HG02678 (cell line): ENCODE data around the gene KIAA1191.
"Not testable (repeated sequence)": the region's sequence is repeated elsewhere in the genome, so short reads cannot be mapped to it uniquely, and the experiment has no call there.

ENCODE experiments used
- ATAC-seq: cut with Tn5 transposase; IDR thresholded peaks from one replicate; pipeline ENCODE4 v1.9.1; 2021; ENCODE audit warnings: mild to moderate bottlenecking, moderate library complexity; ENCODE audit not compliant: unreplicated experiment

KIAA1191 gene, protein sequence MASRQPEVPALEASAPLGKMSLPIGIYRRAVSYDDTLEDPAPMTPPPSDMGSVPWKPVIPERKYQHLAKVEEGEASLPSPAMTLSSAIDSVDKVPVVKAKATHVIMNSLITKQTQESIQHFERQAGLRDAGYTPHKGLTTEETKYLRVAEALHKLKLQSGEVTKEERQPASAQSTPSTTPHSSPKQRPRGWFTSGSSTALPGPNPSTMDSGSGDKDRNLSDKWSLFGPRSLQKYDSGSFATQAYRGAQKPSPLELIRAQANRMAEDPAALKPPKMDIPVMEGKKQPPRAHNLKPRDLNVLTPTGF

DNA sequence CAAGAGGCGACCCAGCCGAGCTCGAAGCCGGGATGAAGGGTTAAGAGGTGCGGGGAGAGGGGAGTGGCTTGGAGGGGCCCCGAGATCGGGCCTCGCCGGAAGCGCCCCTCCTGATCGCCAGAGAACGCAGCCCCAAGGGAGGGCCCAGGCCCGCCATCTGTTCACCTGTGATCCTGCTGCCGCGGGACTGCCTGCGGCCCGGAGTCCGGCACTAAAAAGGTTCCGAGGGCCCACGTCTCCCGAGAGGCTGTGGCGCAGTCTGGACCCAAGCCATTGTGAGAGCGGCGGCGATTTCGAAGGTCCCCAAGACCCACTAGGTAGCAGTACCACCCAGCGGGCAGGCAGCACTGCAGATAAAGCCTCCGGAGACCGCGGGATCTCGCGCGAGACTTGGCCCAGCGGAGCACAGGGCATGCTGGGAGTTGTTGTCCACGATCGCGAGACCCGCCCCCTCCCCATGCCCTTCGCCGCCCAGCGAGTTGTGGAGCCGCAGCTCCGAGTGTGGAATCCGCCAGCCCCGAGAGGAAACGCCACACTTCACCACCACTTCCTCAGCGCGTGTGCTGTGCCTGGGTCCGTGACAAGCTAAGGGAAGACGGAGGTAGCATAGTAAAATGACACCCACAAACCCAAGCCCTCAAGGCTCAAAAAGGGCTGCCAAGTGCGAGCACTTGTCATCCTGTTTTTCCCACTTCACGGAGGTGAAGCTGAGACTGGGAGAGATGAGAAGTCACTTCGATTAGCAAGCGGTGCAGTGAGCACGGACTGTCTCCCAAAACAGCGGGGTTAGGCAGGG, at the start of gene KIAA1191:
Gene KIAA1191, minus strand, starts transcription at position 328 of the 796 bp plus-strand sequence. CDS start 2,256 bp downstream, outside the sequence.
- ATAC-seq: peak; percentile 84

DNA sequence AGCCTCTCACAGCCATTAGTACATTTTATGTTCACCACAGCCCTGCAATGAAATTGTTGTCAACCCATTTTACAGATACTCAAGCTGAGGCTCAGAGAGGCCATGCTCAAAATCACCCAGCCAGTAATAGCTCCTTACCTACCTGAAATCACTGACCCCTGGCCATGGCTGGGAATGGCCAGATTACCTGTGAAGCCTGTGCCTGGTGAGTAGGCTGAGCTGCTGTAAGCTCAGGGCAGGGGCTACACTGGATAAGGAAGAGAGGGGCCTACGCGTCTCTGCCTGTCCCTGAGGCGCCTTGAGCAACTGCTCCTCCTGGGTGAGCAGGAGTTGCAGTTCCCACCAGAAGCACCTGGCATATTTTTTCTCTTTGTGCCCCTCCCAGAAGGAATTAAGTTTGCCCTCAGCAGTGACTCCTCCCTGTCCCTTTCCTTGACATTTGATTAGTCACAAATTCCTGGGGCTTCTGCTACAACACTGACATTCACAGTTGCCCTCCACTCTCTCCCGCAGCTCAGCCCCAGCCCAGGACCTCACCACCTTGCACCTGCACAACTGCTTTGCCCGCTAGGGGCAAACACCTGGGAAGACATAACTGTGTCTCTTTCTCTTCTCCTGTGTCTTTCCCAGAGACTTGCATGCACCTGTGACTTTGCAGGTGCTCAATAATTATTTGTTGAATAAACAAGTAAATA, 49.1 kb upstream of the KIAA1191 start:
- ATAC-seq: no peak

DNA sequence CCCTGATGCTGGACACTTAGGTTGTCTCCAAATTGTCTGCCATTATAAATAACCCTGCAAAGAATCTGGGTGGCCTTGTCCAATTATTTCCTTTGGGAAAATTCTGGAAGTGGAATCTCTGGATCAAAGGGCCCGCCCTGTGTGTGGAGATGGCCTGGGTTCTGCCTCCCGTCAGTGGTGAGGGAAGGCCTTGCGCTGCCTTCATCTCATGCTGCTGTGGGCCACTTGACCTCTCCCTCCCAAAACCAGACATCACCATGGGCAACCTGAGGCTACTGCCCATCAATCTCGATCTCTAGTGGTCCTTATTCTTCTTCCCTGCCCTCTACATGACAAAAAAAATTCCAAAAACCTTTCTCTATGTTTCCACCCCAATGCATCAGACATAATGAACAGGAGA, 48.2 kb upstream of the KIAA1191 start:
- no peak for ATAC-seq

DNA sequence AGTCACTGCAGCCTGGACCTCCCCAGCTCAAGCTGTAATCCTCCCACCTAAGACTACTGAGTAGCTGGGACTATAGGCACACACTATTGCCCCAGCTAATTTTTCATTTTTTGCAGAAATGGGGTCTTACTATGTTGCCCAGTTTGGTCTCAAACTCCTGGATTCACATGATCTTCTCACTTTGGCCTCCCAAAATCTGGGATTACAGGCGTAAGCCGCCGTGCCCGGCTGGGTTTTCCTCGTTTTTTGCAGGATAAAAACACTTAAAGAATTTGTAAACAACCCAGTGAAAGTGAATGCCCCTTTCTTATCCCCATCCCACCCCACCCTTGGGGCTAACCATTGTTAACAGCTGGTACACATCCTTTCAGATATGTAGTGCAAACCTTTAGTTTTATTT, 47.0 kb upstream of the KIAA1191 start:
- ATAC-seq: no peak

DNA sequence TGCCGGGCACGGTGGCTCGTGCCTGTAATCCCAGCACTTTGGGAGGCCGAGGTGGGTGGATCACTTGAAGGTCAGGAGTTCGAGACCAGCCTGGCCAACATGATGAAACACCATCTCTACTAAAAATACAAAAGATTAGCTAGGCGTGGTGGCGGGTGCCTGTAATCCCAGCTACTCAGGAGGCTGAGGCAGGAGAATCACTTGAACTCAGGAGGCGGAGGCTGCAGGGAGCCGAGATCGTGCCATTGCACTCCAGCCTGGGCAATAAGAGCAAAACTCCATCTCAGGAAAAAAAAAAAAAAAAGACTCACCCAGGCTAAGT, 46.6 kb upstream of the KIAA1191 start:
- not testable (repeated sequence) for ATAC-seq

DNA sequence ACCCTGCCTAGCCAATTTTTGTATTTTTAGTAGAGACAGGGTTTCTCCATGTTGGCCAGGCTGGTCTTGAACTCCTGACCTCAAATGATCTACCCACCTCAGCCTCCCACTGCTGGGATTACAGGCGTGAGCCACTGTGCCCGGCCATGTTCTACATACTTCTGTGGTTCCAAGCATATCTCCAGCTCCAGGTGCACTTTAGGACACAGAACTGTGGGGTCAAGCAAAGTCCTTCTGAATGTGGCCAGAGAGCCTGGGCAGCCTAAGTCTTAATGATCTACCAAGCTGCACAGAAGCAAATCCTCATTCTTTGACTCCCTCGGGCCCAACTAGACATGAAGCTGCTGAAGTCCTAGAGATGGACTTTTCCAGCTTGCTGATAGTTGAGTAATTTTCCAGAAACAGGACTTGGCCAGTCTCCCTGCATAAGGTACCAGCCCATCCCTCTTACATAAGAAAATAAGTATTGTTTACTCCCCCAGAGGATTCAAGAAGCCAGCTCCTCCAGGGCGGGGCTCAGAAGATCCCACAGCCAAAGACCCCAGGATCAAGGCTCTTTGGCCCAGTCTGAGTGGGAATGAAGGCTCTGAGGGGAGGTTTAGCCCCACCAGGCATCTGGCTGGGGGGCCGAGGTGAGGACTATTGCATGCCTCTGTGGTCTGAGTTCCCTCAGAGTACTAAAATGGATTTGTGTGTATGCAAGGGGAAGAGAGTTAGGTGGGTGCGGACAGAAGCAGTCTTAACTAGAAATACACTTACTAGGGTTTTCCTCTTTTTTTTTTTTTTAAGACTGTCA, 46.1 kb upstream of the KIAA1191 start:
- ATAC-seq: no peak

DNA sequence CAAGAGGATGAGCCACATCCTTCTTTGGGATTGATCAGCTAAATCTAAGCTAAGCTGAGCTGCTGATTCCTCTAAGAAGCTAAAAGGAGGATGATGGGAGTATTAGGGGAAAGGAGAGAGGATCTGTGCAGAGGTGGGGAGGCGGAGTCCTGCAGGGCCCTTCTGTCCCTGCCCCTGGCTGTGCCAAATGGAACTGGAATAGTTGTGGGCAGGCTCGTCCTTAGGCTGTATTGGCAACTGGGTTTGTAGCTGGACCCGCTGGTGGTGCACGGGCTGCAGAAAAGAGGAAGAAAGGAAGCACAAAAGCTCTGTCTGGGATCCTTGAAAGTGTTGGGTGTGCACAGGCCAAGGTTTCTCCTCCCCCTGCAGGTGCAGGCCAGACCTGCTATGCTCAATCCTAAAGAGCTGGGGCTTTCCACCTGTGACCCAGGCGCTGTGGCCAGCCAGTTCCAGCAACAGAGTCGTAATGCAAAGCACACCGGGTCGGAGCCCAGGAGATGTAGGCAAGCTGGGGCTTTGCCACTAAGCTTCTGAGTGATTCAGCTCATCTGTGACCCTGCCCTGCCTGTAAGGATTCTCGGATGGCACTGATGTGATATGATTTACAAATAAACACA, 45.0 kb upstream of the KIAA1191 start:
- ATAC-seq: no peak

DNA sequence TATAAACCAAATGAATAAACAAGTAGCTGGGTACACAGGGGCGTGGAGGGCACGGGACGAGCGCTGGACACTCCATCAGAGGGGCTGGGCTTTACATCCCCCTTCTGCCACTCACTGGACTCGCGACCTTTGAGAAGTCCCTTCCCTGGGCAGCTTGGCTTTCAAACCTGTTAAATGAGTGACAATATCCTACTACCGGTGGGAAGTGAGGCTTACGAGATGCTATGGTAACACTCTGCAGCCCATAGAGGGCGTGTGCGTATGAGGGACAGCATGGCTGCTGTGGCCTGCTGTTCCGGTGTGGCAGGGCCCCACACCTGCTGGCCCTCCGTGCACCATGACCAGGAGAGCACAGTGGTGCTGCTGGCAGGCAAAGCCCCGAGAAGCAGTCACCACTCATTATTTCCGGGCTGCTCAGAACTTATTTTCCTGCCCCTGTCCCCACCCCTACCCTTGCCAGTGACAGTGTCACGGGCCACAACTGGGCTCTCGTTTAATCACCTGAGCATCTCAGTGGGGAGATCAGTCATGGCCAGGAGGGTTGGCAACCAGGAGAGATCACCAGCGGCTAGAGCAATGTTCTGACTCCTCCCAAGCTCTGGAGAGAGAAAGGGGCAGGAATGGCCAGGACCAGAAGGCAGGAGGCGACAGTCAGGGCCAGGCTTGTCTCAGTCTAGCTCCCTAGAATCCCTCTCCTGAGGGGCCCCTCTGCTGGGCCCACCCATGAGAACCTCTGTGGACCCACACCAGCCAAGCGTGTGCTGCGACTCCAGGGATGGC, 44.3 kb upstream of the KIAA1191 start:
- ATAC-seq: no peak

DNA sequence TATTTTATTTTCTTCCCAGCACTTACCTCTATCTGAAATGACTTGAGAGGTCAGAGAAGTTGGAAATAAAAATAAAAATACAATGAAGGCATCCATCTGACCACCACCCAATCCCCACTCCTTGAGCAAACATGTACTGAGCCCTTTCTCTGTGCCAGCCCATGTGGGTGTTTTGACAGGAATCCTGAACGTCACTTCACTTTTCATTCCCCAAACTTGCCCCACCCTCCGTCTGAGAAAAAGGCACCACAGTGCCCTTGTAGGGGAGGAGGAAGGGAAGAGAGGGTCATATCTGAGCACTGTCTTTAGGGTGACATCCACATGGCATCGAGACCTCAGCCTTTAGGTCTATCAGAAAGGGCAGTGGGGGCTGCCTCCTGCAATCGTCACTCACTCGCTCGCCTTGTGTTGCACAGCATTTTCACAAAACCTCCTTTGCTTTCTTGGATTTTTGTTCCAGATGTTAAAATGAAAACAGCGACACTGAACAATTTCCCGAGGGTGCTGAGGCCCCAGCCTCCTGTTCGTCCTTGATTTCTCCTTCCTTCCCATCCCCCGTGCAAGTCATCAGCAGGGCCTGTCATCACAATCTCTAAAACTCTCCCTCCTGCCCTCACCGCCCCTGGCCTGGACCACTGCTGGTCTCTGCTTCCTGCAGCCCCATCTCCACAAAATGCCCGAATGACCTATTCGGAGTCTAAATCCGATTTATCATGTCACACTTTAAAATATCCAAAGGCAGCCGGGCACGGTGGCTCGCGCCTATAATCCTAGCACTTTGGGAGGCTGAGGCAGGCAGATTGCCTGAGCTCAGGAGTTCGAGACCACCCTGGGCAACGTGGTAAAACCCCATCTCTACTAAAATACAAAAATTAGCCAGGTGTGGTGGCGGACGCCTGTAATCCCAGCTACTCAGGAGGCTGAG, 40.0 kb upstream of the KIAA1191 start:
- no peak for ATAC-seq

DNA sequence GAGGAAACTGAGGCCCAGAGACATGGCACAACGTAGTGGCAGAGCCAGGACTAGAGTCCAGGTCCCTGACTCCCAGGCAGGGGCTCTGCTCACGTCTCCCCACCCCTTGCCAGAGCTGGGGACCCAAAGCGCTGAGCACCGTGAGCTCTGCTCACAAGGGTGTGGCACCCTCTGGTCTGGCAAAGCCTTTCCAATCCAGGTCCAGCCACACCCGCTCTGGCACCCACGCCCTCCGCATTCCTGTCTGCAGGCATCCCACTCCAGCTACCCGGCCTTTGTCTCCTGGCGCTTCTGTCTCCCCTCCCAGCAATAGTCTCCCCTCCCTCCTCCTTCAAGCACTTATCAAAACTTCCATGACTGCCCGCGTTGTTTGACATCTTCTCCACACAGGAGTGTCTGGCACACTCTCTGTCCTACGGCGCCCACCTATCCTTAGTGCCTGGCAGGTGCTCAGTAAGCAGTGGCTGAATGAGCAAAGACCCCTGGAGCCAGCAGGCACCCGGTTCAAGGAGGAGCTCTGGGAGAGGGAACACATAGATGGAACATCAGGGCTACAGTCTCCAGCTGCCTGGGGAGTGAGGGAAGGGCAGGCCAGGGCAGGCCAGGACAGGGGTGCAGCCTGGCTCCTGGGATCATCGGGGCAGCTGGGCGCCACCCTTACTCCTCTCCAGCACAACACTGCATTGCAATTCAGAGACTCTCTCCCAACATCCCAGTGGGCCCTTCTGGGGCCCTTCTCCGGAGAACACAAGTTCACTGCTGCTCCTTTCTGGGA, 39.0 kb upstream of the KIAA1191 start:
- ATAC-seq: no peak

DNA sequence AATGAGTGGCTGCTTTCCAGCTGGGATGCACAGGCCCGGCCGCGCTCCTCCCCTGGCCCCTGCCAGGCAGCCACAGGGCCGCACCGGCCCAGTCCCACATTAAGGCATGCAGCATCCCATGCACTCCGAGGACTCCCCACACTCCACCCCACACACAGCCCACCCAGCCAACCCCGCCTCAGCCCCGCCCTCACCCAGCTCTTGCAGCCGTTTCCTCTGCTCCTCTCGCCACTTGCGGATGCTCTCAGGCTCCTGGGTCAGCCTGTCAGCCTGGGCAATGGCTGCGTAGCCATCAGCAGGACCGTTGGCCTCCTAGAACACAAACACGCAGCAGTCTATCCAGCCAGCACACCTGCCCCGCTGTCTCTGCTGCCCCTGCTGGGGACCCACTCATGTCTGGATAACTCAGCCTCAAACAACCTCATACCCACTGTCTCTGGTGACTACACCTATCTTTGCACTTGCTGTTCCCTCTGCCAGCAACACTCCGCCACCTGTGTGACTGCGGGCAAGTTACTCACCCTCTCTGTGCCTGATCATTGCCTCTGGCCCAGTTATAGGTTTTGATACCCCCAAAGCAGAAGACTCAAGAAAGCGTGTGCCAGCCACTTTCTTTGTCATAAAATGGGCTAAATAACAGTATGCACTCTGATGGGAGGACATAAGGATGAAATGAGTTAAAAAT, 36.3 kb upstream of the KIAA1191 start:
- no peak for ATAC-seq

DNA sequence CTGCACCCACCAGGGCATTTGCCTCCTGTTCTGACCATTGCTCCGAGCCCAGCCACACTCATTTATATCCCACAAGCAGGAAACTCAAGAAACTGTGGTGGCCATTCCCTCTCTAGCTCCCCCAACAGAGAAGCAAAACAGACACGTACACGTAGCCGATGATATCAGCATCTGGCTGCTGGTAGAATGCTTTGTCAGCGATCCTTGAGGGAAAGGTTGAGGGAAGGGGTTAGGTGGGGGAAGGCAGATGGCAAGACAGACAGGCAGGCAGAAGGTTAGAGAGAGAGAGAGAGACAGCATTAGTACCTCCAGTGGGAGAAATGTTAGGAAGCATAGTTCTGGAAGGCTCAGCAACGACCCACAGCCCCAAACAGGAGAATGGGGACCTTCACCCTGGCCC, 34.8 kb upstream of the KIAA1191 start:
- ATAC-seq: no peak

DNA sequence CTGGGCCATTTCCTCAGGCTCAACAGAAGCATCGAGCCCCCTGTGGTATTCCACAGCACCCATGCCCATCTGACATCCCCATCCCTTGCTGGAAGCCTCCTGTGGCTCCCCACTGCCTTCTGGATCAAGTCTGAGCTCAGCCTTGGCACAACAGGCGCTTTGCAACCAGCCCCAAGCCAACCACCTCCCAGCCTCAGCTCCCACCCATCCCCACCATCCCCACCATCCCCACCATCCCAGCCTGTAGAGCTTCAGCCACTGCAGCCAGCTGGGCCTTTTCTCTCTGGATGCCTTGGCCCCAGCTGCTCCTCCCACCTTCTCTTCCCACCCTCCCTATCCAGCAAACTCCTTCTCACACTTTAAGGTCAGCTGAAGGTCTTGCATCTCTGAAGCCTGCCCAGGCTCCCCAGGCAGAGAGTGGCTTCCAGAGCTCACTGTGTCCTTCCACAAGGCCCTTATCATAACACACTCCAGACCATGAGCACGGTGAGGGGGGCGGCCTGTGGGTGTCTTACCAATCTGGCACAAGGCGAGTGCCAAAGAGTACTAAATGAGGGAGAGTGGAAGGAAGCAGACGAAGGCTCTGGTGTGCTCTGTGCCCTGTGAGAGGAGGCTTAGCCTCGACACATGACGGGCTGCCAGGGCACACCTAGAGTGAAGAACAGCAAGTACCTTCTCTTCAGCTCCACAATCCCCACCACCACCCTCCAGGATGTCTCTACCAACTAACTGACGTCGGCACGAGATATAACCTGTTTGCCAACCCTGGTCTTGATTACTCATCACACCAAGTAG, 33.5 kb upstream of the KIAA1191 start:
- ATAC-seq: no peak

DNA sequence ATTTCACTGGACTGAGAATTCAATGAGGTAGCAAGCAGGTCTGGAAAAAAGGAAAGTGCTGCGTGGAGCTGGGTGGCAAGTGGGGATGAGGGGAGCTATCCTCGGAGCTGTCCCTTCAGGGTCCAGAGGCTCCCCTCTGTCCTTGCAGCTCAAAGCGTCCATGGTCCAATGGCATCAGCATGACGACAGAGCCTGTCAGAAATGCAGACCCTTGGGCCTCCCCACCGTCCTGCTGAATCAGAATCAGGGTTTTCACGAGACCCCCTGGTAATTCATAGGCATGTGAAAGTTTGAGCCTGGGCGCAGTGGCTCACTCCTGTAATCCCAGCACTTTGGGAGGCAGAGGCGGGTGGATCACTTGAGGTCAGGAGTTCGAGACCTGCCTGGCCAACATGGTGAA, 32.5 kb upstream of the KIAA1191 start:
- ATAC-seq: no peak

DNA sequence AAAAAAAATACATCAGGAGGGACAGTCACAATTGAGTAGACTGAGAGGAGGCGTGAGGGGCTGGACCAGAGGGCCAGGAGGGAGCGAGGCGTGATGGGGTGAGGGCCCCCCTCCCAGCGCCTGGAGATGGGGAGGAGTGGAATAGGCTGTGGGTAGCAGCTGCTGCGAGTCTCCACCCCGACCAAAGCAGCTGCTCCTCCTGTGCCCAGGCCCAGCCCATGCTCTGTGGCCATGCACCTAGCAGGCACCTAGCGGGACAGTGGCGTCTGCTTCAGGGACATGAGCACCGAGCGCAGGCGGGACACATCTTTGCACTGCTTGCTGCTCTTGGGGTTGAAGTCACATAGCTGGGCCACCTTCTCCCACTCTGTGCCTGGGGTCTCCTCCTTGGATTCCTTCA, 31.0 kb upstream of the KIAA1191 start:
- ATAC-seq: no peak

DNA sequence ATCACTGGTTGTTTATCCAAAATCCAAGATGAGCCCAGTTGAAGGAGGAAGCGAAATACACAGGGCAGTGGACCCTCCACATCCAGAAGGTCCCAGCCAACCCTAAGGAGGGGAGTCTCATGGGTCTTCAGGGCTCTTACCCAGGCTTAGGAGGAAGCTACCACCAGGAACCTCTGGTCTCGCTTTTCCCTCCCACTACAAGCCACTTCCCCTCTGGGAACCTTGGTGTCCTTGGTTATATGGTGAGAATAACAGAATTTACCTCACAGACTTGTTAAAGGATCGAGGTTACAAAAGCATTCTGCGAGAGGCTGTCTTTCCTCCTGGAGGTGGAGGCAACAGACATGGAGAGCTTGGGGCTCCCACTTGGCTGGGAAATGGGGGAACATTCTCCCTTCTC, 30.4 kb upstream of the KIAA1191 start:
- no peak for ATAC-seq

DNA sequence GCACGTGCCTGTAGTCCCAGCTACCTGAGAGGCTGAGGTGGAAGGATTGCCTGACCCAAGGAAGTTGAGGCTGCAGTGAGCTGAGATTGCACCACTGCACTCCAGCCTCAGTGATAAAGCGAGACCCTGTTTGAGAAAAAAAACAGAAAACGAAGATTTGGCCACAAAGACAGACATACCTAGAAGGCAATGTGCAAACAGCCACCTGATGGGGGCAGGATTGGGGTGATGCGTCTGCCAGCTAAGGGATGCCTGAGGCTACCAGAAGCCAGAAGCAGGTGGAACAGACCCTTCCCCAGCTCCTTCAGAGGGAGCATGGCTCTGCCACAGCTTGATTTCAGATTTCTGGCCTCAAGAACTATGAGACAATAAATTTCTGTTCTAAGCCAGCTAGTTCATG, 29.9 kb upstream of the KIAA1191 start:
- no peak for ATAC-seq
